GM18498 (cell line): Measurements from ENCODE around the gene RECQL5.

Experiments
- ATAC-seq: cut with Tn5 transposase; IDR thresholded peaks from one replicate; pipeline ENCODE4 v1.9.1; 2021; ENCODE audit warnings: mild to moderate bottlenecking, moderate library complexity; ENCODE audit not compliant: unreplicated experiment

Gene RECQL5

GRCh38 chr17:75619506-75620431, 47.2 kb downstream of the RECQL5 start:
- ATAC-seq, result no peak

GRCh38 chr17:75617675-75618074, 49.3 kb downstream of the RECQL5 start:
- no peak for ATAC-seq

GRCh38 chr17:75617218-75617617, 49.7 kb downstream of the RECQL5 start:
- no peak for ATAC-seq

GRCh38 chr17:75616521-75617122, 50.3 kb downstream of the RECQL5 start:
- no peak for ATAC-seq

GRCh38 chr17:75615301-75615700, 51.7 kb downstream of the RECQL5 start:
- no peak for ATAC-seq

GRCh38 chr17:75614556-75615270, 52.2 kb downstream of the RECQL5 start:
- no peak for ATAC-seq

- ATAC-seq, result no peak
Observed at GRCh38 chr17:75614006-75614405, 52.9 kb downstream of the RECQL5 start.

- no peak for ATAC-seq
Observed at GRCh38 chr17:75612906-75613626, 53.9 kb downstream of the RECQL5 start.

GRCh38 chr17:75611851-75612429, 55.0 kb downstream of the RECQL5 start:
- no peak for ATAC-seq

GRCh38 chr17:75610103-75610984, 56.6 kb downstream of the RECQL5 start:
- no peak for ATAC-seq

- no peak for ATAC-seq
Observed at GRCh38 chr17:75607086-75607485, 59.9 kb downstream of the RECQL5 start.

- ATAC-seq, result no peak
Observed at GRCh38 chr17:75605790-75606189, 61.2 kb downstream of the RECQL5 start.

GRCh38 chr17:75604034-75604695, 62.8 kb downstream of the RECQL5 start:
- no peak for ATAC-seq

GRCh38 chr17:75603123-75603522, 63.8 kb downstream of the RECQL5 start:
- ATAC-seq, result no peak

- no peak for ATAC-seq
Observed at GRCh38 chr17:75602644-75603043, 64.3 kb downstream of the RECQL5 start.

- ATAC-seq, result no peak
Observed at GRCh38 chr17:75601057-75601987, 65.6 kb downstream of the RECQL5 start.

GRCh38 chr17:75596320-75597087, 70.5 kb downstream of the RECQL5 start:
- ATAC-seq, result no peak
